HUDEP-2 (cell line): ENCODE data around the gene SERP1.

Experiments used
- DNase-seq, 76 experiments: peaks; one replicate each; lab custom pipeline; 2025; ENCODE audit not compliant: unreplicated experiment in 76 of 76; lab: John Stamatoyannopoulos, UW

The SERP1 gene

DNA sequence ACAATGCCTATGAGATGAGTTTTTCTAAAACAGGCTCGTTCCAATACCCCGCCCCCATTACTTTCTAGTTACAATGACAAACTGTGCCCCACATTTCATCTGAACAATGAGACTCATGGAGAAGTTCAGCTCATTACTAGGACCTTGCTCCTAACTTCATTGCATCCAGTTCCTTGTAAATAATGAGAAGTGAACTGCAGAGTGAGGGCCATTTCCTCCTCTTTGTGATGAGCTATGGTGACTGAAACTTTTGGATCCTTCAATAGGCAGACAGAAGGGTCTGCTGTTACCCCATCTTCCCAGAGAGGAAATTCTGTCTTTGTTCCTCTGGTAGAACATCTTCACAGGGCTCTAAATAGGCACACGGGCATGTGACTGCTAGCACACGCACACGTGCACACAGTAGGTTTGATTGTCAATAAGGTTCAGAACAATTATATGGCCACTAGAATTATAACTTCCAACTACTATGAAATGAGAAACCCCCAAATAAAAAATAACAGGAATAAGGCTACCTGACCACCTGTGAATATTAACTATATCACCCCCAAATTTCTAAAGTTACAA, 51.8 kb downstream of the SERP1 start:
- DNase-seq = no peak
